Loucy (cell line): ENCODE measurements around the gene ZNF829.

Source experiments
- H2AFZ ChIP-seq: fragments of 200-600 bp; sonication (generic); 2 replicates; pipeline ENCODE4 v1.6.0; 2016; ENCODE audit warnings: antibody characterized with exemption, mild to moderate bottlenecking, low read length, moderate library complexity
- H3F3A ChIP-seq: fragments of 200-600 bp; 2 replicates; pipeline ENCODE4 v1.6.0; 2016; ENCODE audit warnings: antibody characterized with exemption, low read depth, mild to moderate bottlenecking
- H3K27me3 ChIP-seq: fragments of 200-600 bp; sonication (generic); 2 replicates; pipeline ENCODE4 v1.6.1; 2014; ENCODE audit warnings: low read length, mild to moderate bottlenecking; ENCODE audit not compliant: insufficient read depth, poor library complexity, severe bottlenecking
- H3K36me3 ChIP-seq: fragments of 200-600 bp; sonication (generic); 2 replicates; pipeline ENCODE4 v1.6.1; 2016; ENCODE audit warnings: low read length; ENCODE audit not compliant: insufficient read depth
- H3K4me1 ChIP-seq: fragments of 200-600 bp; sonication (generic); 2 replicates; pipeline ENCODE4 v1.5.1; 2014; ENCODE audit warnings: low read length, mild to moderate bottlenecking; ENCODE audit not compliant: insufficient read depth, poor library complexity, severe bottlenecking
- H3K4me2 ChIP-seq: fragments of 200-600 bp; sonication (generic); 2 replicates; pipeline ENCODE4 v1.6.0; 2014; ENCODE audit warnings: antibody characterized with exemption, low read length, low read depth, mild to moderate bottlenecking; ENCODE audit not compliant: poor library complexity, severe bottlenecking
- H3K4me3 ChIP-seq: fragments of 200-600 bp; sonication (generic); 2 replicates; pipeline ENCODE4 v1.5.1; 2014; ENCODE audit warnings: low read length, mild to moderate bottlenecking, mixed read lengths; ENCODE audit not compliant: poor library complexity, severe bottlenecking
- H3K79me2 ChIP-seq: fragments of 200-600 bp; sonication (generic); 2 replicates; pipeline ENCODE4 v1.6.1; 2014; ENCODE audit warnings: low read length; ENCODE audit not compliant: insufficient read depth
- H3K9ac ChIP-seq: fragments of 200-600 bp; sonication (generic); 2 replicates; pipeline ENCODE4 v1.6.0; 2014; ENCODE audit warnings: mild to moderate bottlenecking, low read depth, low read length, moderate library complexity; ENCODE audit not compliant: poor library complexity, severe bottlenecking
- H3K9me2 ChIP-seq: fragments of 200-600 bp; sonication (generic); replicated peaks from 2 replicates; pipeline ENCODE4 v1.6.1; 2016; ENCODE audit warnings: low read depth, low read length, mixed read lengths
- H3K9me3 ChIP-seq: fragments of 200-600 bp; sonication (generic); 2 replicates; pipeline ENCODE4 v1.6.1; 2014; ENCODE audit warnings: mild to moderate bottlenecking, antibody characterized with exemption, low read length, low read depth; ENCODE audit not compliant: insufficient read depth
- H4K20me1 ChIP-seq: fragments of 200-600 bp; sonication (generic); 2 replicates; pipeline ENCODE4 v1.6.0; 2014; ENCODE audit warnings: antibody characterized with exemption, low read length, mild to moderate bottlenecking; ENCODE audit not compliant: insufficient read depth, poor library complexity, severe bottlenecking
- EZH2phosphoT487 ChIP-seq: fragments of 200-600 bp; IDR thresholded peaks from 2 replicates; pipeline ENCODE4 v1.6.1; 2018; ENCODE audit warnings: antibody characterized with exemption, mild to moderate bottlenecking, moderate library complexity, borderline replicate concordance
- TF ChIP-seq, protein P1 (sequence below): fragments of 200-600 bp; sonication (generic); conservative IDR thresholded peaks from 2 replicates; pipeline ENCODE4 v1.5.1; 2014; ENCODE audit warnings: mild to moderate bottlenecking, antibody characterized with exemption, low read length

The ZNF829 gene

DNA sequence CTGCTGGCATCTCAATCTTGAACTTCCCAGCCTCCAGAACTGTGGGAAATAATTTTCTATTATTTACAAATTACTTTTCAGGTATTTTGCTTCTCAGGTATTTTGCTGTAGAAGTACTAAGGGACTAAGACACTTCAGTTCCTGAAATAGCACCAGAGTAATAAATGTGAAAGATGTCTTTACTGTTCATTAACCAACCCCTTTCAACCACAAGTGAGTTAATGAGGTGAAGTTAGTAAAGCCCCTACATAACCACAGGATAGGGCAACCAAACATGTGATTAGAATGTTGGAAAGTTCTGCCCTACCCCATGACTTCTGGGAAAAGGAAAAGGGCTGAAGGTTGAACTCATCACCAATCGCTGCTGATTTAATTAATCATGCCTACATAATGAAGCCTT is 68.1 kb downstream of the ZNF829 start:
- Histone ChIP-seq H3K9ac (no peak overlapping the region), H3K27me3 (no peaks in the 10 kb centered on the region), H3F3A (no peaks in the 10 kb centered on the region), H3K9me2 (no peaks in the 10 kb centered on the region), H2AFZ (no peak overlapping the region), H3K4me2 (peak overlapping the region; percentile 99), H3K79me2 (peaks cover 20% of the 10 kb centered on the region), H4K20me1 (no peaks in the 10 kb centered on the region), H3K9me3 (no peaks in the 10 kb centered on the region), H3K4me3 (peak overlapping the region; percentile 83), H3K4me1 (peaks cover 7% of the 10 kb centered on the region), H3K36me3 (no peaks in the 10 kb centered on the region)
- TF ChIP-seq EZH2phosphoT487: no peak
- TF ChIP-seq, protein P1, sequence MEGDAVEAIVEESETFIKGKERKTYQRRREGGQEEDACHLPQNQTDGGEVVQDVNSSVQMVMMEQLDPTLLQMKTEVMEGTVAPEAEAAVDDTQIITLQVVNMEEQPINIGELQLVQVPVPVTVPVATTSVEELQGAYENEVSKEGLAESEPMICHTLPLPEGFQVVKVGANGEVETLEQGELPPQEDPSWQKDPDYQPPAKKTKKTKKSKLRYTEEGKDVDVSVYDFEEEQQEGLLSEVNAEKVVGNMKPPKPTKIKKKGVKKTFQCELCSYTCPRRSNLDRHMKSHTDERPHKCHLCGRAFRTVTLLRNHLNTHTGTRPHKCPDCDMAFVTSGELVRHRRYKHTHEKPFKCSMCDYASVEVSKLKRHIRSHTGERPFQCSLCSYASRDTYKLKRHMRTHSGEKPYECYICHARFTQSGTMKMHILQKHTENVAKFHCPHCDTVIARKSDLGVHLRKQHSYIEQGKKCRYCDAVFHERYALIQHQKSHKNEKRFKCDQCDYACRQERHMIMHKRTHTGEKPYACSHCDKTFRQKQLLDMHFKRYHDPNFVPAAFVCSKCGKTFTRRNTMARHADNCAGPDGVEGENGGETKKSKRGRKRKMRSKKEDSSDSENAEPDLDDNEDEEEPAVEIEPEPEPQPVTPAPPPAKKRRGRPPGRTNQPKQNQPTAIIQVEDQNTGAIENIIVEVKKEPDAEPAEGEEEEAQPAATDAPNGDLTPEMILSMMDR: no peak

GRCh38 chr19:36838784-36839324 is 77.2 kb downstream of the ZNF829 start:
- Histone ChIP-seq H4K20me1 (no peaks in the 10 kb centered on the region), H3K79me2 (peaks cover 27% of the 10 kb centered on the region; the same call in 1 of the 2 replicates), H3K36me3 (no peaks in the 10 kb centered on the region), H3K9me2 (no peaks in the 10 kb centered on the region), H3K4me2 (peak overlapping the region; percentile 86), H2AFZ (peak overlapping the region; percentile 94), H3K9ac (peak overlapping the region; percentile 87), H3K4me1 (peaks cover 7% of the 10 kb centered on the region), H3K4me3 (peak overlapping the region; percentile 87), H3K27me3 (no peaks in the 10 kb centered on the region), H3K9me3 (no peaks in the 10 kb centered on the region), H3F3A (no peaks in the 10 kb centered on the region)
- TF ChIP-seq, protein P1: no peak
- no peak for TF ChIP-seq EZH2phosphoT487
